H9 (cell line): ENCODE results near the gene EPHA3. TPM values are rescaled to one million over a fixed set of nuclear protein-coding genes. Genes with fewer than 3 reads are reported as not detected.

Experiments used
- DNase-seq: peaks from one replicate; pipeline ENCODE4 v3.0.0-alpha.2; 2017
- H2AFZ ChIP-seq: one replicate; pipeline ENCODE4 v1.6.1; 2013; ENCODE audit warnings: mild to moderate bottlenecking, low read length, control low read depth, moderate library complexity
- H2AK5ac ChIP-seq: 2 replicates; pipeline ENCODE4 v1.6.1; 2013; ENCODE audit warnings: low read length, control low read depth, mixed read lengths; ENCODE audit not compliant: insufficient read length
- H2BK120ac ChIP-seq: one replicate; pipeline ENCODE4 v1.6.1; 2013; ENCODE audit warnings: low read depth, mild to moderate bottlenecking, low read length, control low read depth, inconsistent platforms; ENCODE audit not compliant: poor library complexity, severe bottlenecking
- H2BK12ac ChIP-seq: 2 replicates; pipeline ENCODE4 v1.6.1; 2013; ENCODE audit warnings: low read length, control low read depth, mixed read lengths, low read depth; ENCODE audit not compliant: insufficient read length
- H2BK15ac ChIP-seq: 2 replicates; pipeline ENCODE4 v1.6.1; 2013; ENCODE audit warnings: low read depth, low read length, control low read depth
- H2BK20ac ChIP-seq: one replicate; pipeline ENCODE4 v1.6.1; 2013; ENCODE audit warnings: low read depth, mild to moderate bottlenecking, low read length, control low read depth, inconsistent platforms; ENCODE audit not compliant: poor library complexity, severe bottlenecking
- H2BK5ac ChIP-seq: 2 replicates; pipeline ENCODE4 v1.6.1; 2013; ENCODE audit warnings: low read length, control low read depth, mixed read lengths; ENCODE audit not compliant: insufficient read length
- H3K14ac ChIP-seq: 2 replicates; pipeline ENCODE4 v1.6.1; 2013; ENCODE audit warnings: low read length, control low read depth; ENCODE audit not compliant: insufficient read depth
- H3K18ac ChIP-seq: 2 replicates; pipeline ENCODE4 v1.6.1; 2013; ENCODE audit warnings: low read depth, mild to moderate bottlenecking, mixed read lengths, low read length, control low read depth; ENCODE audit not compliant: insufficient read length
- H3K23ac ChIP-seq: 2 replicates; pipeline ENCODE4 v1.6.1; 2013; ENCODE audit warnings: low read length, control low read depth, mixed read lengths, low read depth; ENCODE audit not compliant: insufficient read length
- H3K23me2 ChIP-seq: 2 replicates; pipeline ENCODE4 v1.6.1; 2013; ENCODE audit warnings: low read depth, mild to moderate bottlenecking, mixed read lengths, low read length, control low read depth; ENCODE audit not compliant: insufficient read length, poor library complexity, severe bottlenecking
- H3K27ac ChIP-seq: 2 replicates; pipeline ENCODE4 v1.5.1; 2013; ENCODE audit warnings: low read length, control low read depth, mixed read lengths, low read depth; ENCODE audit not compliant: insufficient read length
- H3K27me3 ChIP-seq: 2 replicates; pipeline ENCODE4 v1.6.1; 2013; ENCODE audit warnings: low read length, control low read depth, inconsistent platforms; ENCODE audit not compliant: insufficient read depth
- H3K4ac ChIP-seq: 2 replicates; pipeline ENCODE4 v1.6.1; 2013; ENCODE audit warnings: low read depth, mild to moderate bottlenecking, control low read depth, inconsistent platforms, low read length, moderate library complexity
- H3K4me1 ChIP-seq: 2 replicates; pipeline ENCODE4 v1.6.1; 2013; ENCODE audit warnings: low read length, control low read depth, inconsistent platforms; ENCODE audit not compliant: insufficient read depth
- H3K4me2 ChIP-seq: 2 replicates; pipeline ENCODE4 v1.6.1; 2013; ENCODE audit warnings: low read length, control low read depth, mixed read lengths; ENCODE audit not compliant: insufficient read length, insufficient read depth
- H3K56ac ChIP-seq: 2 replicates; pipeline ENCODE4 v1.6.1; 2013; ENCODE audit warnings: low read depth, mild to moderate bottlenecking, mixed read lengths, low read length, control low read depth; ENCODE audit not compliant: insufficient read length
- H3K79me1 ChIP-seq: 2 replicates; pipeline ENCODE4 v1.6.1; 2013; ENCODE audit warnings: low read depth, mild to moderate bottlenecking, moderate library complexity, low read length, control low read depth, inconsistent platforms; ENCODE audit not compliant: insufficient read depth, poor library complexity, severe bottlenecking
- H3K79me2 ChIP-seq: 2 replicates; pipeline ENCODE4 v1.6.1; 2013; ENCODE audit warnings: low read length, control low read depth, inconsistent platforms; ENCODE audit not compliant: insufficient read depth
- H3K9ac ChIP-seq: 2 replicates; pipeline ENCODE4 v1.6.1; 2013; ENCODE audit warnings: low read length, control low read depth, mixed read lengths; ENCODE audit not compliant: insufficient read length; ENCODE audit errors: extremely low read depth
- H3K9me3 ChIP-seq: one replicate; pipeline ENCODE4 v1.6.1; 2013; ENCODE audit warnings: low read depth, low read length, inconsistent platforms; ENCODE audit not compliant: control insufficient read depth
- H3T11ph ChIP-seq: one replicate; pipeline ENCODE4 v1.6.1; 2013; ENCODE audit warnings: mild to moderate bottlenecking, low read length, control low read depth, inconsistent platforms
- H4K20me1 ChIP-seq: one replicate; pipeline ENCODE4 v1.6.1; 2013; ENCODE audit not compliant: control insufficient read depth, insufficient read length, insufficient read depth
- H4K5ac ChIP-seq: 2 replicates; pipeline ENCODE4 v1.6.1; 2013; ENCODE audit warnings: low read depth, mild to moderate bottlenecking, mixed read lengths, low read length, control low read depth; ENCODE audit not compliant: insufficient read length
- H4K8ac ChIP-seq: replicated peaks from 2 replicates; pipeline ENCODE4 v1.6.1; 2013; ENCODE audit warnings: low read length, control low read depth, mixed read lengths, low read depth; ENCODE audit not compliant: insufficient read length
- H4K91ac ChIP-seq: 2 replicates; pipeline ENCODE4 v1.6.1; 2013; ENCODE audit warnings: low read depth, mild to moderate bottlenecking, moderate library complexity, mixed read lengths, low read length, control low read depth; ENCODE audit not compliant: insufficient read length
- H3K27ac Mint-ChIP-seq, 3 experiments: 2 replicates in 2 of 3; 3 replicates in 1 of 3; pipeline ENCODE4 v1.8.0; 2020 to 2021; ENCODE audit warnings: mixed read lengths in 3 of 3, mild to moderate bottlenecking in 1 of 3, moderate library complexity in 1 of 3
- H3K27me3 Mint-ChIP-seq: 2 replicates; pipeline ENCODE4 v1.8.0; 2021; ENCODE audit warnings: low read depth, mild to moderate bottlenecking, moderate library complexity, mixed read lengths
- H3K36me3 Mint-ChIP-seq, 3 experiments: 2 replicates in 2 of 3; 3 replicates in 1 of 3; pipeline ENCODE4 v1.8.0; 2020 to 2021; ENCODE audit warnings: low read depth in 3 of 3, mixed read lengths in 3 of 3; ENCODE audit not compliant: insufficient read depth in 1 of 3
- H3K4me1 Mint-ChIP-seq, 2 experiments: 2 replicates each; pipeline ENCODE4 v1.8.0; 2020; ENCODE audit warnings: mixed read lengths in 2 of 2
- H3K4me3 Mint-ChIP-seq, 2 experiments: 2 replicates in 1 of 2; 3 replicates in 1 of 2; pipeline ENCODE4 v1.8.0; 2020 to 2021; ENCODE audit warnings: mild to moderate bottlenecking in 2 of 2, mixed read lengths in 2 of 2, moderate library complexity in 1 of 2
- H3K9me3 Mint-ChIP-seq, 2 experiments: 2 replicates in 1 of 2; 3 replicates in 1 of 2; pipeline ENCODE4 v1.8.0; 2020; ENCODE audit warnings: mild to moderate bottlenecking in 2 of 2, mixed read lengths in 2 of 2, moderate library complexity in 1 of 2
- WGBS: extraction: QIAGEN DNeasy Blood & Tissue Kit; methylation state at CpG from one replicate; pipeline ENCODE4 v1.1.7; 2013; ENCODE audit warnings: missing lambda C conversion rate, low lambda C conversion rate, mixed read lengths; ENCODE audit not compliant: insufficient read length; ENCODE audit errors: extremely low coverage; 5-methylcytosine and 5-hydroxymethylcytosine counted together
- total RNA-seq: library from RNA; stranded (reverse); gene quantifications from 2 replicates; pipeline ENCODE4 v1.2.1, GENCODE V29; 2021
- TF ChIP-seq, protein P1 (sequence below): fragments of 200-600 bp; sonication (generic); conservative IDR thresholded peaks from 3 replicates; pipeline ENCODE4 v1.8.0; 2021; ENCODE audit warnings: antibody characterized with exemption, mild to moderate bottlenecking

EPHA3 gene
- total RNA-seq, 1 experiment from 2014 or later: 0.66 TPM

DNA sequence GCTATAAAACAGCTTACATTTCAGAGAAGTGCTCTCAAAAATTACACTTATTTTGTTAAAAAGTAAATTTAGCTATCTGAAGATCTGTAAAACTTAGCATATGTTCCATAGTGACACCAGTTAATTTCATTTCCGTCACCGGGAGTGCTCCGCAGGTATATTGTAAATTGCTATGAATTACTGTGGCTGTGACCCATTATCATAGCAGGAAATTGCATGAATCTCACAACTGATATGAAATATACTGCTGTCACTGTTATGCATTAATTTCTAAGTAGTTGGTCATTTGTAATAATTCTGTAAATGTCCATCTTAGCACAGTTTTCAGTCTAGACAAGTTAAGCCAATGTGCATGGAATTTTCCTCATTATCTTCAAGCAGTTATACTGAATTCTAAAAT lies 91.2 kb downstream of the EPHA3 start:
- no peak overlapping the region for H3K9ac ChIP-seq
- H2BK5ac ChIP-seq: no peak overlapping the region
- H2BK15ac ChIP-seq: no peak overlapping the region
- H4K91ac ChIP-seq: no peak overlapping the region
- no peak overlapping the region for H4K5ac ChIP-seq
- Mint-ChIP-seq H3K9me3 (no peaks in the 10 kb centered on the region), H3K27ac (no peak overlapping the region), H3K4me1 (no peaks in the 10 kb centered on the region), H3K36me3 (no peaks in the 10 kb centered on the region), H3K27me3 (no peaks in the 10 kb centered on the region), H3K4me3 (no peak overlapping the region)
- no peak overlapping the region for H2AK5ac ChIP-seq
- H3T11ph ChIP-seq: no peak overlapping the region
- H3K4me1 ChIP-seq: no peaks in the 10 kb centered on the region
- no peak overlapping the region for H4K8ac ChIP-seq
- no peaks in the 10 kb centered on the region for H3K23me2 ChIP-seq
- TF ChIP-seq, protein P1, sequence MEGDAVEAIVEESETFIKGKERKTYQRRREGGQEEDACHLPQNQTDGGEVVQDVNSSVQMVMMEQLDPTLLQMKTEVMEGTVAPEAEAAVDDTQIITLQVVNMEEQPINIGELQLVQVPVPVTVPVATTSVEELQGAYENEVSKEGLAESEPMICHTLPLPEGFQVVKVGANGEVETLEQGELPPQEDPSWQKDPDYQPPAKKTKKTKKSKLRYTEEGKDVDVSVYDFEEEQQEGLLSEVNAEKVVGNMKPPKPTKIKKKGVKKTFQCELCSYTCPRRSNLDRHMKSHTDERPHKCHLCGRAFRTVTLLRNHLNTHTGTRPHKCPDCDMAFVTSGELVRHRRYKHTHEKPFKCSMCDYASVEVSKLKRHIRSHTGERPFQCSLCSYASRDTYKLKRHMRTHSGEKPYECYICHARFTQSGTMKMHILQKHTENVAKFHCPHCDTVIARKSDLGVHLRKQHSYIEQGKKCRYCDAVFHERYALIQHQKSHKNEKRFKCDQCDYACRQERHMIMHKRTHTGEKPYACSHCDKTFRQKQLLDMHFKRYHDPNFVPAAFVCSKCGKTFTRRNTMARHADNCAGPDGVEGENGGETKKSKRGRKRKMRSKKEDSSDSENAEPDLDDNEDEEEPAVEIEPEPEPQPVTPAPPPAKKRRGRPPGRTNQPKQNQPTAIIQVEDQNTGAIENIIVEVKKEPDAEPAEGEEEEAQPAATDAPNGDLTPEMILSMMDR: no peak
- H3K14ac ChIP-seq: no peak overlapping the region
- H3K56ac ChIP-seq: no peak overlapping the region
- no peak overlapping the region for H3K23ac ChIP-seq
- no peak overlapping the region for H2AFZ ChIP-seq
- H3K18ac ChIP-seq: no peak overlapping the region
- no peak overlapping the region for H2BK20ac ChIP-seq
- no peaks in the 10 kb centered on the region for H3K79me1 ChIP-seq
- H3K4me2 ChIP-seq: no peak overlapping the region
- H4K20me1 ChIP-seq: no peaks in the 10 kb centered on the region
- no peak overlapping the region for H3K27ac ChIP-seq
- no peaks in the 10 kb centered on the region for H3K9me3 ChIP-seq
- no peaks in the 10 kb centered on the region for H3K27me3 ChIP-seq
- no peak overlapping the region for H2BK120ac ChIP-seq
- H3K4ac ChIP-seq: no peak overlapping the region
- DNase-seq: no peak
- H2BK12ac ChIP-seq: no peak overlapping the region
- H3K79me2 ChIP-seq: no peaks in the 10 kb centered on the region
- no CpG with 5 or more reads among the region's 3 CpGs for whole genome bisulfite sequencing
